ENCODE data around the gene NPR2.

GRCh38 chr9:35829084-35829763, 37.8 kb downstream of the NPR2 start, which contains the start of gene TMEM8B:
- TF ChIP-seq POLR2A (IDR thresholded peaks at IDR 0.05; ENCODE audit: low read length): no peak
- TF ChIP-seq GATA1 (IDR thresholded peaks at IDR 0.05; ENCODE audit: low read depth, low read length): no peak

Measured in erythroblast (primary cell).